ENCODE measurements around the gene SMIM32. TPM values are rescaled to one million over a fixed set of nuclear protein-coding genes. Genes with fewer than 3 reads are reported as not detected.

The SMIM32 gene
- total and polyA plus RNA-seq, 2 of the 13 experiments (the other 11 are each of a cell fraction or from before 2014, with no cell fraction given), result 0.15 to 0.20 TPM

GRCh38 chr5:136145030-136145429 is 47.9 kb downstream of the SMIM32 start:
- Histone ChIP-seq H4K20me1 (ENCODE audit: insufficient read depth, low read length) (peaks cover 61% of the 10 kb centered on the region), H3K27me3 (ENCODE audit: control insufficient read depth in 1 of 2, insufficient read depth in 2 of 2, low read length in 2 of 2) (no peaks in the 10 kb centered on the region), H3K4me1 (ENCODE audit: insufficient read depth, low read length) (peaks cover 51% of the 10 kb centered on the region), H3K9ac (ENCODE audit: insufficient read depth, low read depth, low read length) (no peak overlapping the region), H3K9me3 (ENCODE audit: low read length) (no peaks in the 10 kb centered on the region), H3K27ac (ENCODE audit: extremely low read length, insufficient read depth, low read length) (no peak overlapping the region), H3K4me3 (replicated peaks in 1 of 3; ENCODE audit: insufficient read depth in 1 of 3, low read depth in 2 of 3, low read length in 3 of 3) (no peak overlapping the region), H3K4me2 (ENCODE audit: low read depth, low read length) (no peak overlapping the region), H3K36me3 (replicated peaks in 1 of 2; ENCODE audit: control insufficient read depth in 1 of 2, insufficient read depth in 2 of 2, low read length in 2 of 2) (peaks cover 0 to 6% of the 10 kb centered on the region in 2 experiments; a peak in 1 of 5 replicates), H3K79me2 (ENCODE audit: insufficient read depth, low read length) (peaks cover 100% of the 10 kb centered on the region), H2AFZ (ENCODE audit: low read length) (no peak overlapping the region)
- CTCF ChIA-PET (ENCODE audit: low intra/inter-chr PET ratio, low total read pairs), result no interaction called here
- in situ Hi-C loops (cut with HindIII; ENCODE audit: extremely low pct_ligation_motif_present, low pct_unique_long_range_greater_than_20kb) (no loop called here), intact Hi-C loops (cut with micrococcal nuclease; ENCODE audit: unreplicated experiment) (no loop called here)
- ATAC-seq (no peak), FAIRE-seq (no peak), DNase-seq (ENCODE audit: low spot score) (no peak)
- POLR2A ChIA-PET, result no interaction called here
- no TSS peak for BruUV-seq (replicated peaks)
- 91% methylated on average over 2 of the region's 2 CpGs for WGBS (ENCODE audit: low lambda C conversion rate)
- TF ChIP-seq ZNF703 (CRISPR knock-in tag; IDR thresholded peaks at IDR 0.05; ENCODE audit: borderline replicate concordance) (no peak), CBFB (CRISPR knock-in tag; IDR thresholded peaks at IDR 0.05) (no peak), ZNF614 (CRISPR knock-in tag; IDR thresholded peaks at IDR 0.05; ENCODE audit: borderline replicate concordance) (no peak), ZNF484 (CRISPR knock-in tag; IDR thresholded peaks at IDR 0.05; ENCODE audit: borderline replicate concordance, low read depth) (no peak), PTBP1 (IDR thresholded peaks at IDR 0.05; ENCODE audit: low read depth, low read length, poor library complexity, severe bottlenecking) (no peak), E2F2 (CRISPR knock-in tag; IDR thresholded peaks at IDR 0.05; ENCODE audit: borderline replicate concordance) (no peak), ZNF24 (IDR thresholded peaks at IDR 0.05) (no peak), MYNN (CRISPR knock-in tag; IDR thresholded peaks at IDR 0.05; ENCODE audit: low read depth) (no peak), ZZZ3 (CRISPR knock-in tag; IDR thresholded peaks at IDR 0.05; ENCODE audit: borderline replicate concordance) (no peak)
- TF ChIP-seq, protein P1, sequence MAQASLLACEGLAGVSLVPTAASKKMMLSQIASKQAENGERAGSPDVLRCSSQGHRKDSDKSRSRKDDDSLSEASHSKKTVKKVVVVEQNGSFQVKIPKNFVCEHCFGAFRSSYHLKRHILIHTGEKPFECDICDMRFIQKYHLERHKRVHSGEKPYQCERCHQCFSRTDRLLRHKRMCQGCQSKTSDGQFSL (CRISPR knock-in tag; IDR thresholded peaks at IDR 0.05), result no peak
- TF ChIP-seq, protein P2, sequence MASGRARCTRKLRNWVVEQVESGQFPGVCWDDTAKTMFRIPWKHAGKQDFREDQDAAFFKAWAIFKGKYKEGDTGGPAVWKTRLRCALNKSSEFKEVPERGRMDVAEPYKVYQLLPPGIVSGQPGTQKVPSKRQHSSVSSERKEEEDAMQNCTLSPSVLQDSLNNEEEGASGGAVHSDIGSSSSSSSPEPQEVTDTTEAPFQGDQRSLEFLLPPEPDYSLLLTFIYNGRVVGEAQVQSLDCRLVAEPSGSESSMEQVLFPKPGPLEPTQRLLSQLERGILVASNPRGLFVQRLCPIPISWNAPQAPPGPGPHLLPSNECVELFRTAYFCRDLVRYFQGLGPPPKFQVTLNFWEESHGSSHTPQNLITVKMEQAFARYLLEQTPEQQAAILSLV (CRISPR knock-in tag; IDR thresholded peaks at IDR 0.05; ENCODE audit: borderline replicate concordance), result no peak
- TF ChIP-seq, protein P3, sequence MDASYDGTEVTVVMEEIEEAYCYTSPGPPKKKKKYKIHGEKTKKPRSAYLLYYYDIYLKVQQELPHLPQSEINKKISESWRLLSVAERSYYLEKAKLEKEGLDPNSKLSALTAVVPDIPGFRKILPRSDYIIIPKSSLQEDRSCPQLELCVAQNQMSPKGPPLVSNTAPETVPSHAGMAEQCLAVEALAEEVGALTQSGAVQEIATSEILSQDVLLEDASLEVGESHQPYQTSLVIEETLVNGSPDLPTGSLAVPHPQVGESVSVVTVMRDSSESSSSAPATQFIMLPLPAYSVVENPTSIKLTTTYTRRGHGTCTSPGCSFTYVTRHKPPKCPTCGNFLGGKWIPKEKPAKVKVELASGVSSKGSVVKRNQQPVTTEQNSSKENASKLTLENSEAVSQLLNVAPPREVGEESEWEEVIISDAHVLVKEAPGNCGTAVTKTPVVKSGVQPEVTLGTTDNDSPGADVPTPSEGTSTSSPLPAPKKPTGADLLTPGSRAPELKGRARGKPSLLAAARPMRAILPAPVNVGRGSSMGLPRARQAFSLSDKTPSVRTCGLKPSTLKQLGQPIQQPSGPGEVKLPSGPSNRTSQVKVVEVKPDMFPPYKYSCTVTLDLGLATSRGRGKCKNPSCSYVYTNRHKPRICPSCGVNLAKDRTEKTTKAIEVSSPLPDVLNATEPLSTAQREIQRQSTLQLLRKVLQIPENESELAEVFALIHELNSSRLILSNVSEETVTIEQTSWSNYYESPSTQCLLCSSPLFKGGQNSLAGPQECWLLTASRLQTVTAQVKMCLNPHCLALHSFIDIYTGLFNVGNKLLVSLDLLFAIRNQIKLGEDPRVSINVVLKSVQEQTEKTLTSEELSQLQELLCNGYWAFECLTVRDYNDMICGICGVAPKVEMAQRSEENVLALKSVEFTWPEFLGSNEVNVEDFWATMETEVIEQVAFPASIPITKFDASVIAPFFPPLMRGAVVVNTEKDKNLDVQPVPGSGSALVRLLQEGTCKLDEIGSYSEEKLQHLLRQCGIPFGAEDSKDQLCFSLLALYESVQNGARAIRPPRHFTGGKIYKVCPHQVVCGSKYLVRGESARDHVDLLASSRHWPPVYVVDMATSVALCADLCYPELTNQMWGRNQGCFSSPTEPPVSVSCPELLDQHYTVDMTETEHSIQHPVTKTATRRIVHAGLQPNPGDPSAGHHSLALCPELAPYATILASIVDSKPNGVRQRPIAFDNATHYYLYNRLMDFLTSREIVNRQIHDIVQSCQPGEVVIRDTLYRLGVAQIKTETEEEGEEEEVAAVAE (CRISPR knock-in tag; IDR thresholded peaks at IDR 0.05; ENCODE audit: borderline replicate concordance), result no peak
- TF ChIP-seq, protein P4, sequence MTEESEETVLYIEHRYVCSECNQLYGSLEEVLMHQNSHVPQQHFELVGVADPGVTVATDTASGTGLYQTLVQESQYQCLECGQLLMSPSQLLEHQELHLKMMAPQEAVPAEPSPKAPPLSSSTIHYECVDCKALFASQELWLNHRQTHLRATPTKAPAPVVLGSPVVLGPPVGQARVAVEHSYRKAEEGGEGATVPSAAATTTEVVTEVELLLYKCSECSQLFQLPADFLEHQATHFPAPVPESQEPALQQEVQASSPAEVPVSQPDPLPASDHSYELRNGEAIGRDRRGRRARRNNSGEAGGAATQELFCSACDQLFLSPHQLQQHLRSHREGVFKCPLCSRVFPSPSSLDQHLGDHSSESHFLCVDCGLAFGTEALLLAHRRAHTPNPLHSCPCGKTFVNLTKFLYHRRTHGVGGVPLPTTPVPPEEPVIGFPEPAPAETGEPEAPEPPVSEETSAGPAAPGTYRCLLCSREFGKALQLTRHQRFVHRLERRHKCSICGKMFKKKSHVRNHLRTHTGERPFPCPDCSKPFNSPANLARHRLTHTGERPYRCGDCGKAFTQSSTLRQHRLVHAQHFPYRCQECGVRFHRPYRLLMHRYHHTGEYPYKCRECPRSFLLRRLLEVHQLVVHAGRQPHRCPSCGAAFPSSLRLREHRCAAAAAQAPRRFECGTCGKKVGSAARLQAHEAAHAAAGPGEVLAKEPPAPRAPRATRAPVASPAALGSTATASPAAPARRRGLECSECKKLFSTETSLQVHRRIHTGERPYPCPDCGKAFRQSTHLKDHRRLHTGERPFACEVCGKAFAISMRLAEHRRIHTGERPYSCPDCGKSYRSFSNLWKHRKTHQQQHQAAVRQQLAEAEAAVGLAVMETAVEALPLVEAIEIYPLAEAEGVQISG (CRISPR knock-in tag; IDR thresholded peaks at IDR 0.05), result no peak
